Nasal cavity respiratory epithelium epithelial cell of viscerocranial mucosa (primary cell): ENCODE data around the gene TLR8. TPM values are rescaled to one million over a fixed set of nuclear protein-coding genes. Genes with fewer than 3 reads are reported as not detected.

Experiments used
- total RNA-seq: library from RNA; depleted of rRNA; stranded (reverse); fragments of >200 nt; gene quantifications from 2 replicates; pipeline ENCODE4 v1.2.3, GENCODE V29; 2014

TLR8 gene
- total RNA-seq: not detected in 2 replicates

GRCh38 chrX:12906046-12906761, at the start of gene TLR8:
Gene TLR8, plus strand, starts transcription at chrX:12906620. Its CDS starts 87 bp downstream, at chrX:12906707.

GRCh38 chrX:12866451-12867377, 39.7 kb upstream of the TLR8 start, which contains the start of gene TLR7:
Gene TLR7, plus strand, starts transcription at chrX:12867072. Its CDS starts 507 bp downstream, at chrX:12867579.

Other genes starting within 250 kb of the TLR8 start
- gene PRPS2, start 115.2 kb upstream of the TLR8 start, total RNA-seq: 42.1 and 44.1 TPM in 2 replicates
- not detected in 2 replicates for gene TLR7, start 39.5 kb upstream of the TLR8 start, total RNA-seq
- gene TMSB4X, start 68.5 kb downstream of the TLR8 start, total RNA-seq: 1,593 and 3,921 TPM in 2 replicates
- not detected in 2 replicates for gene FAM9C, start 138.0 kb downstream of the TLR8 start, total RNA-seq